Measurements from ENCODE around the gene LRRC8E.
A peak's percentile ranks its signal among the peaks of the same experiment; 100 is the strongest.
"Not testable (repeated sequence)": the region's sequence is repeated elsewhere in the genome, so short reads cannot be mapped to it uniquely, and the experiment has no call there.

The LRRC8E gene

DNA sequence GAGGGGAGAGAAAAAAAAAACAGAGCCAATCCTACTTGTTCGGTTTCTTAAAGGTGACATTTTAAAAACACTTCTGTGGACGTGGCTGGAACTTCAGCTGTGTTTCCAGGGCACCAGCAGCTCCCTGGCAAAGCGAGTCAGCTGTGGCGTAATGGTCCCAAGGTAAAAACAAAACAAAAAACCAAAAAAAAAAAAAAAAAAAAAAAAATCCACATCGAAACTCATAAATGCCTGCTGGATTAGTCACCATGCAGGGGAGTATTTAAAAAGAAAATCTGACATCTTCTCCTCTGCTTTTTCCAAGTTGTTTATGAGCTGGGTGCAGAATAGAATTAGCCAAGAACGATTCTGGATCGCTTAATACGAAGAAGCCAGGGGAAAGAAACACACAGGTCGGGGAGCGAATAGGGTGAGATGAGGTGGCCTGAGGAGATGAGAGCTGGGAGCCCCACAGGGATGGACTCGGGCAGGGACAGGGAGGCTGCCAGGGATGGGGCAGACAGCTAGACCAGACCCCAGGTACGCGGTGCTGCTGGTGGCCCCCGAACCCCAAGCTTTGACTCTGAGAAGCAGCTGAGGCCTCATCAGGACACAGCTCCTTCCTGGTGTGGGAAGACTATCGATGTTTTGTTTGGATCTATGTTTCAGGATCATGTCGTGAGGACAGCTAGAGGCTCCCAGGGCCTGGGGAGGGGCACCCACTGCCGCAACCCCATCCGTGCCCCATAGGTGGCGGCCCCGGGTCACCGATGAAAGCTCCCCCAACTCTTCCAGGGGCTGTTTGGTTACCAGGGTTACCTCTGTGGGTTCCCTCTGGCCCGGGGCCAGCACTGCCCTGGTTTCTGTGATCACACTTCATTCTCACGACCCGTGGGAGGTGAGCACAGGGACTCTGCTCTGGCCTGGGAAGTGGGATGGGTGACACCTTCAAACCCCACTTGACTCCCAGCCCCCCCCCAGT is 40.7 kb downstream of the LRRC8E start:
- peak; percentile 53 for DNase-seq (ENCODE audit: low spot score)

DNA sequence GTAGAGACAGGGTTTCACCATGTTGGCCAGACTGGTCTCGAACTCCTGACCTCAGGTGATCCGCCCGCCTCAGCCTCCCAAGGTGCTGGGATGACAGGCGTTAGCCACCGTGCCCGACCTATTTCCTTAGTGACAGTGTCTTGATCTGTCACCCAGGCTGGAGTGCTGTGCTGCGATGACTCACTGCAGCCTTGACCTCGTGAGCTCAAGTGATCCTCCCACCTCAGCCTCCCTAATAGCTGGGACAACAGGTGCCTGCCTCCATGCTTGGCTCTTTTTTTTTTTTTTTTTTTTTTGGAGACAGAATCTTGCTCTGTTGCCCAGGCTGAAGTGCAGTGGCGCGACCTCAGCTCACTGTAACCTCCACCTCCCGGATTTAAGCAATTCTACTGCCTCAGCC is 41.7 kb downstream of the LRRC8E start:
- DNase-seq (ENCODE audit: low spot score), result peak; percentile 34
- FAIRE-seq, result not testable (repeated sequence)

More for the DNA sequence above, 40.7 kb downstream of the LRRC8E start:
- peak; percentile 53 for FAIRE-seq

DNA sequence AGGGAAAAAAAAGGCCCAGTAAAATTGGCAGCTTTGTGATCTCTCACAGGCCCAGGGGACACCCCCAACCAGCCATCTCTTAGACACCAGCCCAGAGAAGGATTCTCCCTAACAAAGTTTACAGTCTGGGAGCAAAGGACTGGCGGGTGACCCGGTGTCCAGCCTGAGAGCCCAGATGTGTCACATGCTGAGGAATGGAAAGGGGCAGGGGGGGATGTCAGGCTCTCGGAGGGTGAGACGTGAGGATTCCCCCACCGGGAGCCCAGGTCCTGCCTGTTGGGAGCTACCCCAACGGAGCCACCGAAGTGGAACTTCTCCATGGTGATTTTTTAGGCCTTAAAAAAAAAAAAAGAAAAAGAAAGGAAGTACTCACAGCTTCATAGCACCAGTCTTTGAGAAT is 42.5 kb downstream of the LRRC8E start:
- DNase-seq (ENCODE audit: low spot score) (no peak), FAIRE-seq (no peak)

DNA sequence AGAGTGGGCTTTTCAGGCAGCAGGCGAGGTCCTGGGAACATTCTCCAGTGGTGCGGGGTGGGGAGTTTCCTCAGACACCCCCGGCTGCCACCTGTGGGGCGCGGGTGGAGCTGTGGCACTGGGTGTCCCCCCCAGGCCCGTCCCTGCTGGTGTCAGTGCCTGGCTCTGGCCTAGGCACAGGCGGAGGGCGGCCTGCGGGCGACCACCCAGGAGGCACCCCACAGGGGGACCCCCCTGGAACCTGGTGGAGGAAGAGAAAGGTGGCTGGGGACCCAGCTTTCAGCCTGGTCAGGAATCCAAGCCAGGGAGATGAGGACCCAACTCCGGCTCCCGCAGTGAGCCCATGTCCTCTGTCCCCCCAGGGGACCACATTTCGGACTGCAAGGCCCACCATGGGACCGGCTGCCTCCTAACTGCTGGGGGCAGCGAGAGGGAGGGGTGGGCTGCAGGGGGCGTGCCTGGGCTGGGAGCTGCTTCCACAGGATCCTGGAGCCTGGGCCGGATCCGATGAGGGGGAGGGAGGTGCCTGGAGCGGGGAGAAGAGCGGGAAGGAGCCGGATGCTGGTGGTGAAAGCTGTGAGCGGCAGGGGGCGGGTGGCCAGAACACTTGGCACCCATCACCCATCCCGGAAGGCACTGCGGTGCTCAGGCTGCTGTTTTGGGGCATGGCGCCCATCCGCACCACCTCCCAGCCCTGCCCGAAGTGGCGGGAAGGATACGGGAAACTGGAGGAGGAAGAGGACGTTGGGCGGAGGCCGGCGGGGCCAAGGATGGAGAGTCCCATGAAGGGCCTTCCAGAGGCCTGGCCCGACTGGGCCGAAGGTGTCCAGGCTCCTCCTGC is 43.1 kb downstream of the LRRC8E start:
- no peak for FAIRE-seq
- no peak for DNase-seq (ENCODE audit: low spot score)

DNA sequence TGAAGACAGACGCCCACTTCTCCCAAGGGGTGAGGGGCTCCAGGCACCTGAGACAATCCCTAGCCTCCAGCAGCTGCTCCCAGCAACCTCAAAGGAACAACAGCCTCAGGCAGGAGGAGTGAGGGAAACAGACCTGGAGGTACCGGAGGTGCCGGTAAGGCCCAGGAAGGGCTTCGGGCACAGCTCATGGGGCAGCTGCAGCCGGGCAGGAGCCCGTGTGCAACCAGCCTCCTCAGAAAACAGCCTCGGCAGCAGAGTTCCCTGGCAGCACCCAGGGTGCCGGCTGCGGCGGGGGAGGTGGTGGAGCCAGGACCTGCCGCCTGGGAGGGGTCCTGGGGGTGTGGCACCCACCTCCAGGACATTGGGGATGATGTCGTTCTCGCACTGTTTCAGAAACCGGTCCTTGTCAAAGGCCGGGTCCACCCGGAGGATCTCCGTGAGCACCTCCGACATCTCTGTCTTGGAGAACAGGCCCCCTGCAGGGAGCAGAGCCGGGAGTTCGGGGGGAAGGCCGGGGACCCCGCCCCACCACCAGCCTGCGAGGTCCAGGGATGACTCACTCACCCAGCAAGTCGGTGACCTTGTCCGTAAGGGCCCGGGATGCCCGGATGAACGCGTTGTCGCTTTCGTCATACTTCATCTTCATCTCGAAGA is 44.1 kb downstream of the LRRC8E start:
- DNase-seq (ENCODE audit: low spot score) (no peak), FAIRE-seq (no peak)

DNA sequence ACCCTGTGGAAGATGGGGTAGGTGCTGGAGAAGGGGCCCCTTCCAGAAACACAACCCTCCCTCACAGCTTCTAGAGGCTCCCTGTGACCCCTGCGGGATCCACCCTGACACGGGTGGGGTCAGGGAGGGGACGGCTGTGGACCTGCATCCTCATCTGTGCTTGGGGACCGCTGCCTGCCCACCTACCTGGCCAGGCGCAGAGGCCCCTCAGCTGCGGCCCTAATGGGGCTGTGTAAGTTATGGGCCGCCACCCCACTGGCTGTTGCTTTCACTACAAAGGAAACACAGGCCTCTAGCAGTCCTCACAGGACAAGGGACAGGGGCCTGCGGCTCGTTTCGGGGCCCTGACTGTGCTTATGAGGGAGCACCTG is 44.6 kb downstream of the LRRC8E start:
- DNase-seq (ENCODE audit: low spot score), result no peak
- FAIRE-seq, result no peak

DNA sequence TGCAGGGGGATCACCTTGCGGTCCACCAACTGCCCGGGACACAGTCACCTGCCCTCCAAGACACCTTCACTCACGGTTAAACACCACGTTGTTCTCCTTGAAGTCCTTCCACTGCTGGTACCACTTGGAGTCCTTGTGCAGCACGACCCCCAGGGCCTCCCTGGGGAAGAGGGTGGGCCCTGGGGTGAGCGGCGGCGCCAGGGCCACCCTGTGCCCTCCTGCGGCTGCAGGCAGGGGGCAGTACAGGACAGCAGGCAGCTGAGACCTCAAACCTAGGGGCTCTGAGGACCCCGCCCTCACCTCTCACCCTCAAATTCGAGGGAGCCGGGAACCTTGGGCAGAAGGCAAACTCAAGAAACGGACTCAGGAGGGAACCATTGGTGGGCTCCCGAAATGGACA is 45.1 kb downstream of the LRRC8E start:
- FAIRE-seq, result no peak
- no peak for DNase-seq (ENCODE audit: low spot score)

DNA sequence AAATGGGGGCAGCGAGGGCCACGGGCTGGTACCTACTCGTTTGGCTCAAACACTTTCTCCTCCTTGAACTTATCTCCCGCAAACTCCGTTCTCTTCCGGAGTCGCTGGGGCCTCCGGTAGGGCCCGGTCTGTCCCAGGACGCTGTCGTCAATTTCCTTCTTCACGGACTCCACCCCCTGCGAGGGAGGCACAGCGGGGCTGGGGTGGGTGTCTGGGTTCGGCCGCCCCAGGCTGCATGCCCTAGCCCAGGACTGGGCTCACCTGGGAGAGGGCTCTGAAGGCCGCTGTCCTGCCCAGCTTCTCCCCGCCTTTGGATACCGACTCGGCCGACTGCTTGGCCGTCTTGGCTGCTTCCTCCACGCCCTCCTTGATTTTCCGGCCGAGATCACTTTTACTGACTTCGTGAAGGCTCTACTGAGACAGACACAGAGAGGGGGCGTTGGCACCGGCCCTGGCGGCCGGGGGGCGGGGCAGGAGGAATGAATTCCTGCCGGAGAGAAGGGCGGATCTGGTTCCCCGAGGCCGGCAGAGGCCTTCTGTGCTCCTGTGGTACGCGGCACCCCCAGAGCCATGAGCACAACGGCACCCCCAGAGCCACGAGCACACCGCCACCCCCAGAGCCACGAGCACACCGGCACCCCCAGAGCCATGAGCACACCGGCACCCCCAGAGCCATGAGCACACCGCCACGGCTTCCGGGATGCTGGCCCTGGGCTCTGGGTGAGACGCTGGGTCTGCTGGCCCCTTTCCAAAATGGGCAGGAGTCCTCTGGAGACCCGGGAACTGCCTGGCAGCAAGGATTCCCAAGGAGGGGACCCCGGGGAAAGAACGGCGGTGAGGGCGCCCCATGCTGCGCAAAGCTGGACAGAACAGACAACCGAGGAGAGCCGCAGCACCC is 45.8 kb downstream of the LRRC8E start:
- DNase-seq (ENCODE audit: low spot score), result no peak

DNA sequence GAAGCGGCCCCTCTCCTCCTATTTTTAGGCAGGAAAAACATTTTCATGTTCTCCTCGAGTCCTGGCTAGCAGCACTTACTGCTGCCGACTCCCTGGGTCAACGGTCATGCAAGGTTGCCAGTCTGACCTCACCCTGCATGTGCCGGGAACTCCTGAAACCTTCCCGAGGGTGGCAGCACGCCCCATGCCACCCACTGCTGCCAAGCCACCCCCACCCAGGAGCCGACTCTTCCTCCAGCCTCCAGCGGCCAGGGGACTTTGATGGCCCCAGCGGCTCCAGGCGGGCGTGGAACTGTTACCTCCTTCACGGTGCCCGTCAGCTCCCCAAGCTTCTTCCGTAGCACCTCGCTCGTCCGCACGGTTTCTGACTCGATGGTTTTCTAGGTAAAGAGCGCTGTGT is 46.5 kb downstream of the LRRC8E start:
- no peak for FAIRE-seq
- no peak for DNase-seq (ENCODE audit: low spot score)

More for the DNA sequence above, 45.8 kb downstream of the LRRC8E start:
- no peak for FAIRE-seq

DNA sequence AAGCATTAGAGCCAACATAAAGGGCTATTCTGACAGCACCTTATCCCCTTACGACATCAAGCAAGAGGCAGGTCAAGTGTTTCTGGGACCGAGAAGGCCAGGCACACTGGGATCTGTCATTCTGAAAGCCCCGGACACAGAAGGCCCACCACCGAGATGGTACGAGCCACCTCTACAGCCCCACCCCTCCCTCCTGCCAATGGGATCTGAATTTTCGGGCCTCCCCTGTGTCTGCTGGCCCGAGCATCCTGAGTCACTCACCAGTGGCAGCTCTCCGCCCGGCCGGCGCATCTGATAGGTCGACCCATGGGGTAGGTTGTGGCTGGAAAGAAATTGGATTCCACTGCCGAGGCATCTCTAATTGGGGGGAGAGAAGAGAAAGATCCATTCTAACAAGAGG is 52.5 kb downstream of the LRRC8E start:
- FAIRE-seq, result no peak
- DNase-seq (ENCODE audit: low spot score), result no peak

DNA sequence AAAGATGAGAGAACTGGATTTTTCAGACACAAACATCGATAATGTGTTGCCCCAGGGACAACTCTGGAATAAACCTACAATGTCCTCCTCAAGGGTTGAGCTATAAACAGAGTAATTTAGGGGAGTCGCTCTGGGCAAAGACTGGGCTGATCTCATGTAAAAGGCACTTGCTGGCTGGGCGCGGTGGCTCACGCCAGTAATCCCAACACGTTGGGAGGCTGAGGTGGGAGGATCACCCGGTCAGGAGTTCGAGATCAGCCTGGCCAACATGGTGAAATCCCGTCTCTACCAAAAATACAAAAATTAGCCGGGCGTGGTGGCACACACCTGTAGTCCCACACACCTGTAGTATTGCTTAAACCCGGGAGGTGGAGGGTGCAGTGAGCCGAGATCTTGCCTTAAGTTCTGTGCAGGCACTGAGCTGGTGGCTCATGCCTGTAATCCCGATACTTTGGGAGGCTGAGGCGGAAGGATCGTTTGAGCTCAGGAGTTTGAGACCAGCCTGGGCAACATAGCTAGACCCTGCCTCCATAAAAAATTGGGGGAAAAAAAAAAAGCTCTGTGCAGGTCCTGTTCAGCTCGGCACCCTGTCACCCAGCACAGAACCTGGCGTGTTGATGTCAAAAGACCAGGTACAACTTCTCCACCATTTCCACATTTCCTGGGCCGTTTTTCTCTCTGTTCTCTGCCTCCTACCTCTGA is 53.7 kb downstream of the LRRC8E start:
- FAIRE-seq (no peak), DNase-seq (ENCODE audit: low spot score) (no peak)

DNA sequence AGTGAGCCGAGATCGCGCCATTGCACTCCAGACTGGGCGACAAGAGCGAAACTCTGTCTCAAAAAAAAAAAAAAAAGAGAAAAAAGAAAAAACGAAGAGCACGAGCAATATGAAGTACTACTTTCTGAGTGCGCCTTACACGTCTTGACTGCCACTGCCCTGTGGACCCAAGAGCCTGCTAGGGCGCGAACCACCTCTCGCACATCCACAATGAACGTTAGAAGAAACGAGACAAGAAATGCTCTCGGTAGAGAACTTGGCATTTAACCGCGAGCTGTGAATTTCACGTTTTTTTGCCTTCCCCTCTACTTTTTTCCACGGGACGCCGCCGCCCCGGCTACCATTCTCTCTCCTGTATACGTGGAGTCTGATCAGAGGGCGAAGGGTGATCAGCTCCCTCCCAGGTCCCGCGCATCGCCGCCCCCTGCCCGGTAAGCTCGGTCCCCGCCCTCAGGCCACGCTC is 54.7 kb downstream of the LRRC8E start:
- DNase-seq (ENCODE audit: low spot score) (no peak), FAIRE-seq (no peak)

DNA sequence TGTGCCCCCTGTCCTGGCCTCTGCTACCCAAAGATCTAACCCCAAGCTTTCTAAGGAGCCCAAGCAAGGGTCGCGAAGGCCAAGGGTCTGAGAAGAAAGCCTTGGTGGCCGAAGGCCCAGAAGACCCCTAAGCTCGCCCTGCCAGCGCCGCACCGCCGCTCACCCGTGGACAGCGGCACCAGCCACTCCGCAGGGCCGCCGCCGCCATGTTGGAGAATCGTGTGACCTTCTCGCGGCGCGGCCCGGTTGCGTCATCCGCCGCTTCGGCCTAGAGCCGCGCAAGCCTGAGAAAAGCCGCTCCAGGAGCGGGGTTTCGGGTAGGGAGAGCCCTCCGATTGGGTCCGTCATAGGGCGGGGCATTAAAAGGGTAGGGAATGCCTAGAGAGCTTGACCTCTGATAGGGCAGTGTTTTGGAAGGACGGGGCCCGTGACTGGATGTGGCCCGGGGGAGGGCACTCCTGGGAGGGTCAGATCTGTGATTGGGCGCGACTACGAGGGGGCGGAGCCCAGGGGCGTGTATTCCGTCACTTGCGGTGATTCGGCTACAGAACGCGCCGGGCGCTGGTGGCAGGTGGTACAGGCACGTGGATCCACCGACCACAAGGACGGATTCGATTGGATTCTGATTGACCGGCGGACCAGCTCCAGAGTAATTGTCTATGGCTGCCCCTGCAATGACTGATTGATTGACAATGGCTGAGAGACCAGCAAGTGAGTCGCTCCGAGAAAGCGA is 55.3 kb downstream of the LRRC8E start, which contains the start of gene TIMM44:
TSS of gene TIMM44 (minus strand) at position 223 of the 733 bp plus-strand sequence. CDS start at position 208, 15 bp downstream.
- FAIRE-seq (peak; percentile 97), DNase-seq (ENCODE audit: low spot score) (peak; percentile 98)

DNA sequence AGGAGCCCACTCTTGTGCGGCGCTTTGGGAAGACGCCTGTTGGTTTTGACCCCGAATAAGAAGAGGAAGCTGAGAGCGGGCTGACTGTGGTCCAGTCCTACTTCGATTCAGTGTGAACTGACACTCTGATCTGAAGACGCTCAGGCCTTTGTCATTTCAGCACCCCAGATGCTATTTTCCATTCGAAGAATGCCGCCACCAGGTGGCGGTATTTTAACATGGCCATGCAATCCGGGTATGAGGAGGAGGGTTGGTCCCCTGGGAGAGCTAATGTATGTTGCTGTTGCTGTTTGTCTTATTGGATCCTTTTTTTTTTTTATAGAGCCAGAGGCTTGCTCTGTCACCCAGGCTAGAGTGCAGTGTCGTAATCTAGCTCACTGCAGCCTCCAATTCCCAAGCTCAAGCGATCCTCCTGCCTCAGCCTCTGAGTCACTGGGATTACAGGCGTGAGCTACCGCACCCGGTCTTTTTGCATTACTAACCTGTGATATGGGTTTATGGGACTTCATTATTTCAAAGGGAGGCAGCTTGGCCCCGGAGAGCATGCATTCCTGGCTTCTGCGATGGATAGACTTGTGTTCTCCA is 56.0 kb downstream of the LRRC8E start:
- DNase-seq (ENCODE audit: low spot score) (peak; percentile 52), FAIRE-seq (peak; percentile 40)

DNA sequence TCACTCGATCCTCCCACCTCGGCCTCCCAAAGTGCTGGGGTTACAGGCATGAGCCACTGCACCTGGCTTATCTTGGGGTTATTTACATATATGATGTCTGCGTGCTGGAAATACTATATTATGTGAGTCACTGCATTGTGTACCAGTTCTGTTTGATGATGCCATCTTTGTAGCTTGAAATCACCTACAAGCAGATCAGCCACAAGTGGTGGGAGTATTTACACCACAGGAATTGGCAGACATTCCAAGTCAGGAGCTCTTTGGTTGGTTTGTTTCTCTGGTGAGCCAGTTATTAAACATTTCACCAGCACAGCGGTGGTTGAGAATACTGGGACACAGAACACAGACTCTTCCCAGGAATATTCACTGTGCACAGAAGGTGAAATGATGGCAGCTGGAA is 59.6 kb downstream of the LRRC8E start:
- peak; percentile 35 for DNase-seq (ENCODE audit: low spot score)
- FAIRE-seq, result no peak

All from RCC 7860 (cell line).